ENCODE data around the gene ZNF385C.

GRCh38 chr17:42107597-42108576 is 9.6 kb upstream of the ZNF385C start:
- TF ChIP-seq CTCF (IDR thresholded peaks at IDR 0.05) = no peak
- TF ChIP-seq POLR2A (IDR thresholded peaks at IDR 0.05) = no peak

Measured in esophagus squamous epithelium (tissue), 4 donors.